Heart left ventricle (tissue), 16 donors: ENCODE results near the gene IMMP2L. TPM values are rescaled to one million over a fixed set of nuclear protein-coding genes. Genes with fewer than 3 reads are reported as not detected.

Experiments
- ATAC-seq, 4 donors: fragments of 200-7000 bp; cut with Tn5 transposase; one replicate each; pipeline ENCODE4 v1.9.1; 2020 to 2022; ENCODE audit warnings: moderate library complexity in 4 of 4, mild to moderate bottlenecking in 3 of 4, moderate number of reproducible peaks in 1 of 4
- DNase-seq, 5 donors: peaks; one replicate each; pipeline ENCODE4 v3.0.0-alpha.2; 2020
- H3K27ac ChIP-seq, 12 donors: fragments of 200-600 bp; sonication (generic) in 4 of 12; one replicate each; pipeline versions ENCODE4 v1.5.0 to v1.8.0; 2016 to 2022; ENCODE audit warnings: mild to moderate bottlenecking in 2 of 12
- H3K27me3 ChIP-seq, 9 donors: fragments of 200-600 bp; sonication (generic) in 2 of 9; one replicate each; pipeline versions ENCODE4 v1.5.1 to v1.8.0; 2016 to 2022; ENCODE audit warnings: mild to moderate bottlenecking in 3 of 9
- H3K36me3 ChIP-seq, 9 donors: fragments of 200-600 bp; sonication (generic) in 2 of 9; one replicate each; pipeline versions ENCODE4 v1.5.0 to v1.8.0; 2018 to 2022; ENCODE audit warnings: mild to moderate bottlenecking in 2 of 9
- H3K4me1 ChIP-seq, 12 donors: fragments of 200-600 bp; sonication (generic) in 4 of 12; one replicate each; pipeline versions ENCODE4 v1.5.0 to v1.8.0; 2016 to 2022; ENCODE audit warnings: mild to moderate bottlenecking in 3 of 12
- H3K4me3 ChIP-seq, 12 donors: fragments of 200-600 bp; sonication (generic) in 4 of 12; one replicate each; pipeline versions ENCODE4 v1.5.0 to v1.8.0; 2017 to 2022; ENCODE audit warnings: mild to moderate bottlenecking in 9 of 12, moderate library complexity in 4 of 12
- H3K9me3 ChIP-seq, 12 donors: fragments of 200-600 bp; sonication (generic) in 4 of 12; one replicate each; pipeline versions ENCODE4 v1.5.0 to v1.8.0; 2016 to 2022; ENCODE audit warnings: mild to moderate bottlenecking in 1 of 12
- CTCF ChIP-seq, 12 donors: fragments of 200-600 bp; sonication (generic) in 4 of 12; IDR thresholded peaks; one replicate each; pipeline versions ENCODE4 v1.5.0 to v1.8.0; 2018 to 2022; ENCODE audit warnings: antibody characterized with exemption in 12 of 12, mild to moderate bottlenecking in 5 of 12
- POLR2A ChIP-seq, 2 donors: fragments of 450-650 bp; IDR thresholded peaks; one replicate each; pipeline ENCODE4 v1.6.1; 2017; ENCODE audit warnings: antibody characterized with exemption in 2 of 2, mild to moderate bottlenecking in 2 of 2, moderate library complexity in 2 of 2
- WGBS, 4 donors: extraction: QIAGEN DNeasy Blood & Tissue Kit in 2 of 4; methylation state at CpG; one replicate each; pipeline versions ENCODE4 v1.1.5 to v1.1.7; 2013 to 2018; 5-methylcytosine and 5-hydroxymethylcytosine counted together
- intact Hi-C, 10 donors: fragments of 100-400 bp; cut with DNase I; formaldehyde crosslinking; loops; one replicate each; pipeline versions ENCODE4 v1.11.1 to v1.14.2; 2022
- polyA plus RNA-seq, 2 donors: library from polyadenylated mRNA; stranded (reverse); fragments of 200-250 nt; gene quantifications; one replicate each; pipeline ENCODE4 v1.2.3, GENCODE V29; 2013
- total RNA-seq, 9 donors: library from RNA; depleted of rRNA in 2 of 9; stranded (reverse); fragments of >200 nt in 2 of 9; fragmentation: NEBNext Ultra II Directional in 3 of 9; extraction: Animal tissue kit (Norgen Biotek cat#: 25700) in 3 of 9; gene quantifications; one replicate each; pipeline versions ENCODE4 v1.1.0 to v1.2.4, GENCODE V29; 2016 to 2023
- donor health status: ischemic (EF 13 %, LVEDD 7.1; RV severe dilation, severe dysfunction).
- donor health status: healthy with polysubstance abuse.
- donor health status: DM: no; HTN: yes; CAD: no.
- donor health status: DM: no; HTN: no; CAD: no.
- donor health status: ischemic (EF 25% LVEDD 6.9; RV normal size, moderate dysfunction).
- donor health status: ischemic (EF 25% LVEDD 5.7; RV mildly dilated, moderate dysfunction).
- donor health status: healthy.
- donor health status: DM: yes; HTN: yes; CAD: no.
- donor health status: ischemic (EF 35%, LVEDD 5.7; RV mildly dilated, moderate dysfunction).
- donor health status: nonischemic (EF 11% LVEDD 7.7; RV severe dilation, severe dysfunction).
- donor health status: DM: yes; HTN: yes; CAD: no.
- donor health status: PGD.
- donor health status: ischemic (EF 29% LVEDD 5.4; RV normal size, mild dysfunction).
- donor health status: nonischemic (EF 23%, LVEDD 6.1; RV moderate dilation, normal function).

Gene IMMP2L
- total and polyA plus RNA-seq, 11 donors: 5.1 to 17.2 (median 15.9) TPM

GRCh38 chr7:111394891-111395290 is 167.4 kb downstream of the IMMP2L start:
- H3K4me1 ChIP-seq: peaks cover 0 to 26% (median 9%) of the 10 kb centered on the region in 12 donors
- ATAC-seq: no peak
- H3K27ac ChIP-seq: no peak overlapping the region
- DNase-seq: peak in 1 of 5 donors; percentile 15
- no peaks in the 10 kb centered on the region for H3K36me3 ChIP-seq
- no peaks in the 10 kb centered on the region for H3K27me3 ChIP-seq
- TF ChIP-seq POLR2A (IDR thresholded peaks at IDR 0.05) (no peak), CTCF (IDR thresholded peaks at IDR 0.05) (no peak)
- WGBS, 4 donors: 94 to 99% (median 97%) methylated on average over 4 of the region's 4 CpGs
- intact Hi-C loops: no loop called here
- no peak overlapping the region for H3K4me3 ChIP-seq
- peaks cover 0 to 11% (median 0%) of the 10 kb centered on the region in 12 donors for H3K9me3 ChIP-seq

- ATAC-seq (peak in 3 of 4 donors; percentile 32 to 63 (median 60)), DNase-seq (peak in 2 of 5 donors; percentile 13 to 31)
- Histone ChIP-seq H3K27me3 (no peaks in the 10 kb centered on the region), H3K4me3 (no peak overlapping the region), H3K9me3 (peaks cover 0 to 3% (median 0%) of the 10 kb centered on the region in 12 donors), H3K27ac (peak overlapping the region in 11 of 12 donors; percentile 2 to 62 (median 39)), H3K36me3 (no peaks in the 10 kb centered on the region), H3K4me1 (peaks cover 0 to 26% (median 9%) of the 10 kb centered on the region in 12 donors)
- intact Hi-C loops: no loop called here
- 41 to 52% (median 46%) methylated on average over 3 of the region's 3 CpGs for WGBS, 4 donors
- TF ChIP-seq POLR2A (IDR thresholded peaks at IDR 0.05) (no peak), CTCF (IDR thresholded peaks at IDR 0.05) (no peak)
Measured at GRCh38 chr7:111393011-111393754, 169.1 kb downstream of the IMMP2L start.

GRCh38 chr7:111392294-111392693 is 170.0 kb downstream of the IMMP2L start:
- Histone ChIP-seq H3K36me3 (no peaks in the 10 kb centered on the region), H3K4me3 (no peak overlapping the region), H3K27me3 (no peaks in the 10 kb centered on the region), H3K4me1 (peaks cover 0 to 26% (median 9%) of the 10 kb centered on the region in 12 donors), H3K27ac (peak overlapping the region in 7 of 12 donors; percentile 26 to 62 (median 39)), H3K9me3 (peaks cover 0 to 3% (median 0%) of the 10 kb centered on the region in 12 donors)
- intact Hi-C loops: no loop called here
- DNase-seq (no peak), ATAC-seq (no peak)
- no peak for TF ChIP-seq POLR2A (IDR thresholded peaks at IDR 0.05)
- no peak for TF ChIP-seq CTCF (IDR thresholded peaks at IDR 0.05)
- 67 to 86% (median 74%) methylated on average over 1 of the region's 1 CpG for WGBS, 4 donors

- ATAC-seq: no peak
- H3K4me1 ChIP-seq: peaks cover 0 to 26% (median 9%) of the 10 kb centered on the region in 12 donors
- TF ChIP-seq POLR2A (IDR thresholded peaks at IDR 0.05): no peak
- no peak for TF ChIP-seq CTCF (IDR thresholded peaks at IDR 0.05)
- no peaks in the 10 kb centered on the region for H3K27me3 ChIP-seq
- H3K27ac ChIP-seq: no peak overlapping the region
- intact Hi-C loops: no loop called here
- peak in 1 of 5 donors; percentile 42 for DNase-seq
- no peaks in the 10 kb centered on the region for H3K9me3 ChIP-seq
- 94 to 96% (median 96%) methylated on average over 3 to 4 of the region's 4 CpGs for WGBS, 4 donors
- no peaks in the 10 kb centered on the region for H3K36me3 ChIP-seq
- H3K4me3 ChIP-seq: no peak overlapping the region
Measured at GRCh38 chr7:111390000-111390399, 172.3 kb downstream of the IMMP2L start.
